Endodermal cell (in vitro differentiated cells): Measurements from ENCODE around the gene UBAP2. TPM values are rescaled to one million over a fixed set of nuclear protein-coding genes. Genes with fewer than 3 reads are reported as not detected.
"Not testable (repeated sequence)": the region's sequence is repeated elsewhere in the genome, so short reads cannot be mapped to it uniquely, and the experiment has no call there.

ENCODE experiments used
- DNase-seq: peaks from one replicate; pipeline ENCODE4 v3.0.0-alpha.2; 2017
- H3K27ac ChIP-seq: 2 replicates; pipeline ENCODE4 v1.5.1; 2013; ENCODE audit warnings: mild to moderate bottlenecking, low read depth, low read length, moderate library complexity
- H3K27me3 ChIP-seq: 2 replicates; pipeline ENCODE4 v1.6.1; 2013; ENCODE audit warnings: mild to moderate bottlenecking, low read length, moderate library complexity; ENCODE audit not compliant: insufficient read depth, control insufficient read depth, poor library complexity, severe bottlenecking
- H3K36me3 ChIP-seq: 2 replicates; pipeline ENCODE4 v1.7.0; 2013; ENCODE audit warnings: mild to moderate bottlenecking, low read length, moderate library complexity; ENCODE audit not compliant: control insufficient read depth, insufficient read depth
- H3K4me1 ChIP-seq: one replicate; pipeline ENCODE4 v1.7.0; 2013; ENCODE audit warnings: low read length; ENCODE audit not compliant: control insufficient read depth, insufficient read depth
- H3K4me3 ChIP-seq: 2 replicates; pipeline ENCODE4 v1.5.1; 2013; ENCODE audit warnings: mild to moderate bottlenecking, low read length, moderate library complexity
- H3K9ac ChIP-seq: 2 replicates; pipeline ENCODE4 v1.6.1; 2013; ENCODE audit warnings: mild to moderate bottlenecking, low read length, moderate library complexity; ENCODE audit not compliant: poor library complexity, severe bottlenecking; ENCODE audit errors: extremely low read depth
- H3K9me3 ChIP-seq: 2 replicates; pipeline ENCODE4 v1.6.1; 2013; ENCODE audit warnings: mild to moderate bottlenecking, low read length, moderate library complexity; ENCODE audit not compliant: control insufficient read depth
- H3K27ac Mint-ChIP-seq: 2 replicates; pipeline ENCODE4 v1.8.0; 2020; ENCODE audit warnings: mixed read lengths
- H3K27me3 Mint-ChIP-seq: 2 replicates; pipeline ENCODE4 v1.8.0; 2021; ENCODE audit warnings: mild to moderate bottlenecking, mixed read lengths; ENCODE audit not compliant: insufficient read depth
- H3K36me3 Mint-ChIP-seq: 2 replicates; pipeline ENCODE4 v1.8.0; 2020; ENCODE audit warnings: low read depth, mixed read lengths
- H3K4me1 Mint-ChIP-seq: 2 replicates; pipeline ENCODE4 v1.8.0; 2020; ENCODE audit warnings: mixed read lengths
- H3K4me3 Mint-ChIP-seq: 2 replicates; pipeline ENCODE4 v1.8.0; 2020; ENCODE audit warnings: mild to moderate bottlenecking, moderate library complexity, mixed read lengths
- H3K9me3 Mint-ChIP-seq: 2 replicates; pipeline ENCODE4 v1.8.0; 2020; ENCODE audit warnings: mild to moderate bottlenecking, mixed read lengths
- WGBS, 2 experiments: methylation state at CpG; one replicate each; pipeline versions ENCODE4 v1.1.5 to v1.1.7; 2013; ENCODE audit warnings: missing lambda C conversion rate in 2 of 2, mixed read lengths in 1 of 2; ENCODE audit not compliant: insufficient coverage in 1 of 2, insufficient read length in 1 of 2; 5-methylcytosine and 5-hydroxymethylcytosine counted together
- total RNA-seq, 2 donors: library from RNA; stranded (reverse); fragmentation: NEBNext Ultra II Directional in 1 of 2; extraction: Animal tissue kit (Norgen Biotek cat#: 25700) in 1 of 2; gene quantifications; 2 replicates in 1 of 2; 3 replicates in 1 of 2; pipeline ENCODE4 v1.2.1, GENCODE V29; 2021
- TF ChIP-seq, protein P1 (sequence below): fragments of 200-600 bp; sonication (generic); conservative IDR thresholded peaks from 2 replicates; pipeline ENCODE4 v1.5.0; 2021; ENCODE audit warnings: antibody characterized with exemption, mild to moderate bottlenecking

The UBAP2 gene
- total RNA-seq, 2 donors from 2014 or later: 60.9 to 82.1 TPM

DNA sequence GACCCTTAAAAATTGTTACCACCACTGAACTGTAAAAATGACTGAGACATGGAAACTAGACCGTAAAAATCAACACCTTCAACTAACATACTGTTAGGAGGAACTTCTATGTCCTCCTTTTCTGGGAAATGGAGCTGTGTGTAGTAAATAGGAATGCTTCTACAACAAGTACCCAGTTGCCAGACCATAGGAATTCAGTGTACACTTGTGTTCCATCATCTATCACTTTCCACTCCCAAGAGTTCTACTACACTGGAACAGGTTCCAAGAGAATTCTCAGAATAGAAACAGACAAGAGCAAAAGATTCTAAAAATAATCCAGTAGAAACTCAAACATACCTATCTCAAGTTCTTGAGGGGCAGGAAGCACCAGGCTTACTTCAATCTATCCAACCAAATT is 23.6 kb downstream of the UBAP2 start:
- Mint-ChIP-seq H3K36me3 (peaks cover 47% of the 10 kb centered on the region), H3K9me3 (no peaks in the 10 kb centered on the region), H3K27ac (peak overlapping the region; percentile 53), H3K4me3 (no peak overlapping the region), H3K27me3 (no peaks in the 10 kb centered on the region), H3K4me1 (peaks cover 3% of the 10 kb centered on the region)
- TF ChIP-seq, protein P1, sequence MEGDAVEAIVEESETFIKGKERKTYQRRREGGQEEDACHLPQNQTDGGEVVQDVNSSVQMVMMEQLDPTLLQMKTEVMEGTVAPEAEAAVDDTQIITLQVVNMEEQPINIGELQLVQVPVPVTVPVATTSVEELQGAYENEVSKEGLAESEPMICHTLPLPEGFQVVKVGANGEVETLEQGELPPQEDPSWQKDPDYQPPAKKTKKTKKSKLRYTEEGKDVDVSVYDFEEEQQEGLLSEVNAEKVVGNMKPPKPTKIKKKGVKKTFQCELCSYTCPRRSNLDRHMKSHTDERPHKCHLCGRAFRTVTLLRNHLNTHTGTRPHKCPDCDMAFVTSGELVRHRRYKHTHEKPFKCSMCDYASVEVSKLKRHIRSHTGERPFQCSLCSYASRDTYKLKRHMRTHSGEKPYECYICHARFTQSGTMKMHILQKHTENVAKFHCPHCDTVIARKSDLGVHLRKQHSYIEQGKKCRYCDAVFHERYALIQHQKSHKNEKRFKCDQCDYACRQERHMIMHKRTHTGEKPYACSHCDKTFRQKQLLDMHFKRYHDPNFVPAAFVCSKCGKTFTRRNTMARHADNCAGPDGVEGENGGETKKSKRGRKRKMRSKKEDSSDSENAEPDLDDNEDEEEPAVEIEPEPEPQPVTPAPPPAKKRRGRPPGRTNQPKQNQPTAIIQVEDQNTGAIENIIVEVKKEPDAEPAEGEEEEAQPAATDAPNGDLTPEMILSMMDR: no peak
- WGBS, 2 experiments: 100% methylated on average over 1 of the region's 1 CpG; no CpG with 5 or more reads in 1 of the 2 experiments
- no peak for DNase-seq
- Histone ChIP-seq H3K27me3 (no peaks in the 10 kb centered on the region), H3K4me1 (no peaks in the 10 kb centered on the region), H3K36me3 (peaks cover 73% of the 10 kb centered on the region), H3K9ac (no peak overlapping the region), H3K27ac (no peak overlapping the region), H3K4me3 (no peak overlapping the region), H3K9me3 (no peaks in the 10 kb centered on the region)

DNA sequence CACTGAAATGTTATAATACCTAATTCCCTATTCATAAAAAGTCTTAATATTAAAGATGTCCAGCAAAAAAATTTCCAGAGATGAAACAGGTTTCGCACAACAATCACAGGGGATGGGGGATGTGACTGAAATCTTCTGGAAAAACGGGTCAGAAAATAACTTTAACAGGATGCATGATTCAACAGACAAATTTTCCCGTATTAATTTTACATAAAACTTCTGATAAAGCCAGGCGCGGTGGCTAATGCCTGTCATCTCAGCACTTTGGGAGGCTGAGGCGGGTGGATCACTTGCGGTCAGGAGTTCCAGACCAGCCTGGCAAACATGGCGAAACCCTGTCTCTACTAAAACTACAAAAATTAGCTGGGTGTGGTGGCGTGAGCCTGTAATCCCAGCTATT is 24.2 kb downstream of the UBAP2 start:
- H3K27ac ChIP-seq, H3K27ac Mint-ChIP-seq, H3K4me3 Mint-ChIP-seq: not testable (repeated sequence)

DNA sequence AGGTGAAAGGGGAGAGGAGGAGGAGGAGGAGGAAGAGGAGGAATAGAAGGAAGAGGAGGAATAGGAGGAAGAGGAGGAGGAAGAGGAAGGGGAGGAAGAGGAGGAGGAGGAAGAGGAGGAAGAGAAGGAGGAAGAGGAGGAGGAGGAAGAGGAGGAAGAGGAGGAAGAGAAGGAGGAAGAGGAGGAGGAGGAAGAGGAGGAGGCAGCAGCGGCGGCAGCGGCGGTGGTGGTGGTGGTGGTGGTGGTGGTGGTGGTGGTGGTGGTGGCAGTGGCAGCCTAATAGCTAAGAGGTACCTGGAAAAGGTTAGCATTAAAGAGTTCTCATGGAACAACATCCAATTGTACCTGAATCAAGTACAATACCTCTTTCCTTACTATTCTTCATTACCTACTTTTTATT is 32.5 kb downstream of the UBAP2 start:
- H3K4me1 ChIP-seq: peaks cover 2% of the 10 kb centered on the region
- Mint-ChIP-seq H3K36me3 (peaks cover 45% of the 10 kb centered on the region), H3K9me3 (no peaks in the 10 kb centered on the region), H3K4me3 (no peak overlapping the region), H3K4me1 (peaks cover 4% of the 10 kb centered on the region), H3K27ac (no peak overlapping the region), H3K27me3 (no peaks in the 10 kb centered on the region)
- H3K9me3 ChIP-seq: no peaks in the 10 kb centered on the region
- peaks cover 91% of the 10 kb centered on the region for H3K36me3 ChIP-seq
- DNase-seq: no peak
- no CpG with 5 or more reads among the region's 4 CpGs for WGBS, 2 experiments
- TF ChIP-seq, protein P1: no peak
- no peak overlapping the region for H3K4me3 ChIP-seq
- no peak overlapping the region for H3K27ac ChIP-seq
- H3K27me3 ChIP-seq: no peaks in the 10 kb centered on the region
- no peak overlapping the region for H3K9ac ChIP-seq

More for the DNA sequence above, 24.2 kb downstream of the UBAP2 start:
- H3K36me3 Mint-ChIP-seq: peaks cover 48% of the 10 kb centered on the region
- not testable (repeated sequence) for H3K9ac ChIP-seq, H3K9me3 ChIP-seq, DNase-seq, H3K27me3 ChIP-seq, H3K4me3 ChIP-seq, H3K4me1 Mint-ChIP-seq, H3K4me1 ChIP-seq, H3K9me3 Mint-ChIP-seq, H3K27me3 Mint-ChIP-seq
- 95 to 97% methylated on average over 8 to 9 of the region's 9 CpGs for WGBS, 2 experiments
- peaks cover 72% of the 10 kb centered on the region for H3K36me3 ChIP-seq

DNA sequence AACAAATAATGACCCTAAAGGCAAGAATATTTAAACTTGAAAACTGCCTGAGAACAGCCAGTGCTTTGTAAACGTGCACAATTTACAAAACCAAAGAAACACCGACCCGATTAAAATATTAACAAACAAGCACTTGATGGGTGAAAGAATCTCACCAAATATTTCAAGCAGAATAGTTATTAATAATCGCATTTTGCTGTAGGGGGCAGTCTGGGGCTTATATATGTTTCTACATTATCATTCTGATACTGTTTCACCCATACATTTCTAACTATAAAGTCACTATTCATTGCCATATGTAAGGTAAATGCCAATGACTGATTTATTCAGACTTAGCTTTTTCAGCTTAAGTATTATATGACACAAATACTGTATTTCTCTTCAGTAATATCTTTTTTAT is 37.7 kb downstream of the UBAP2 start:
- Histone ChIP-seq H3K36me3 (peaks cover 95% of the 10 kb centered on the region), H3K4me1 (peaks cover 2% of the 10 kb centered on the region), H3K4me3 (no peak overlapping the region), H3K27me3 (no peaks in the 10 kb centered on the region), H3K27ac (no peak overlapping the region), H3K9ac (no peak overlapping the region), H3K9me3 (no peaks in the 10 kb centered on the region)
- no peaks in the 10 kb centered on the region for H3K9me3 Mint-ChIP-seq
- TF ChIP-seq, protein P1: peak; percentile 51
- peaks cover 55% of the 10 kb centered on the region for H3K36me3 Mint-ChIP-seq
- no peak overlapping the region for H3K27ac Mint-ChIP-seq
- DNase-seq: no peak
- H3K4me3 Mint-ChIP-seq: no peak overlapping the region
- H3K4me1 Mint-ChIP-seq: peaks cover 4% of the 10 kb centered on the region
- no peaks in the 10 kb centered on the region for H3K27me3 Mint-ChIP-seq
- WGBS, 2 experiments: 86 to 92% methylated on average over 1 to 4 of the region's 4 CpGs
